ENCODE results near the gene NFYB. TPM values are rescaled to one million over a fixed set of nuclear protein-coding genes. Genes with fewer than 3 reads are reported as not detected.

Gene NFYB
- polyA plus RNA-seq, 1 of the 3 experiments (the other 2 are of a cell fraction), result 11.0 TPM

- Histone ChIP-seq H3K9me2 (no peaks in the 10 kb centered on the region), H3K9ac (peak overlapping the region; percentile 86), H3K4me2 (peak overlapping the region; percentile 81), H3K9me3 (no peaks in the 10 kb centered on the region), H3F3A (replicated peaks; ENCODE audit: insufficient read depth) (peaks cover 6% of the 10 kb centered on the region), H3K27ac (ENCODE audit: low read depth in 2 of 2, low read length in 1 of 2) (peak overlapping the region; percentile 73 to 93), H3K79me2 (ENCODE audit: insufficient read depth) (peaks cover 50% of the 10 kb centered on the region), H4K20me1 (ENCODE audit: insufficient read depth) (no peaks in the 10 kb centered on the region), H3K4me1 (ENCODE audit: control insufficient read depth in 1 of 2, insufficient read depth in 2 of 2, low read depth in 1 of 2, low read length in 1 of 2) (peaks cover 30 to 39% of the 10 kb centered on the region in 2 experiments), H3K27me3 (ENCODE audit: insufficient read depth) (no peaks in the 10 kb centered on the region), H2AFZ (ENCODE audit: low read depth) (peak overlapping the region; percentile 88), H3K36me3 (replicated peaks in 1 of 2; ENCODE audit: control insufficient read depth in 1 of 2, insufficient read depth in 2 of 2, low read length in 1 of 2) (peaks cover 6 to 19% of the 10 kb centered on the region in 2 experiments), H3K4me3 (ENCODE audit: low read depth in 2 of 2, low read length in 1 of 2) (peak overlapping the region; percentile 78 to 84)
- ChIA-PET POLR2A (interaction anchor here (0.6 to 2.1 kb wide), 7 partner anchors 9 to 296 kb away, joined by 3 to 22 read pairs (median 4); partner anchors contain the start of genes HSP90B1, NT5DC3 and TDG), CTCF (interaction anchor here (0.8 to 1.8 kb wide), 2 partner anchors 28 to 153 kb away, joined by 4 to 9 read pairs; no protein-coding TSS in a partner anchor)
- WGBS (ENCODE audit: low lambda C conversion rate), result 1% methylated on average over 16 of the region's 78 CpGs
- peak; percentile 70 for DNase-seq
- TF ChIP-seq SIN3A (IDR thresholded peaks at IDR 0.05; ENCODE audit: borderline replicate concordance, low read depth, low read length), result peak; percentile 32; the same call in 1 of the 2 replicates
- no peak for TF ChIP-seq REST (IDR thresholded peaks at IDR 0.05; ENCODE audit: low read depth, low read length)
- no peak for TF ChIP-seq YY1 (IDR thresholded peaks at IDR 0.05; ENCODE audit: low read depth)
- no peak for TF ChIP-seq POLR2AphosphoS5 (IDR thresholded peaks at IDR 0.05; ENCODE audit: low read depth, low read length)
- no peak for TF ChIP-seq ELF1 (IDR thresholded peaks at IDR 0.05)
- no peak for TF ChIP-seq GATA2 (CRISPR knock-in tag; IDR thresholded peaks at IDR 0.05)
- TF ChIP-seq SMC3 (IDR thresholded peaks at IDR 0.05; ENCODE audit: low read depth, low read length), result no peak
- TF ChIP-seq FOXM1 (IDR thresholded peaks at IDR 0.05; ENCODE audit: low read depth), result no peak
- TF ChIP-seq FOXJ3 (CRISPR knock-in tag; IDR thresholded peaks at IDR 0.05), result no peak
- TF ChIP-seq RXRA (IDR thresholded peaks at IDR 0.05; ENCODE audit: borderline replicate concordance, low read depth), result no peak
- TF ChIP-seq TAF1 (IDR thresholded peaks at IDR 0.05; ENCODE audit: borderline replicate concordance, low read depth, low read length), result 0 out of 2 replicates have a peak, but pooled peaks have one; percentile 51
- TF ChIP-seq MEF2A (IDR thresholded peaks at IDR 0.05; ENCODE audit: borderline replicate concordance, low read depth), result no peak
- no peak for TF ChIP-seq GABPA (IDR thresholded peaks at IDR 0.05; ENCODE audit: low read depth)
- no peak for TF ChIP-seq RFX5 (IDR thresholded peaks at IDR 0.05; ENCODE audit: low read length)
- TF ChIP-seq TCF12 (IDR thresholded peaks at IDR 0.05), result no peak
- no peak for TF ChIP-seq NFIC (IDR thresholded peaks at IDR 0.05; ENCODE audit: borderline replicate concordance)
- TF ChIP-seq TEAD4 (IDR thresholded peaks at IDR 0.05; ENCODE audit: borderline replicate concordance, insufficient read depth), result no peak
- TF ChIP-seq RAD21 (IDR thresholded peaks at IDR 0.05; ENCODE audit: low read length), result no peak
- no peak for TF ChIP-seq FOSL2 (IDR thresholded peaks at IDR 0.05; ENCODE audit: borderline replicate concordance, low read depth)
- no peak for TF ChIP-seq EZH2phosphoT487 (IDR thresholded peaks at IDR 0.05; ENCODE audit: borderline replicate concordance, low read depth)
- TF ChIP-seq RCOR1 (IDR thresholded peaks at IDR 0.05; ENCODE audit: low read length), result no peak
- no peak for TF ChIP-seq EP300 (IDR thresholded peaks at IDR 0.05; ENCODE audit: borderline replicate concordance in 1 of 2, low read depth in 1 of 2, low read length in 1 of 2)
- TF ChIP-seq, protein P1, sequence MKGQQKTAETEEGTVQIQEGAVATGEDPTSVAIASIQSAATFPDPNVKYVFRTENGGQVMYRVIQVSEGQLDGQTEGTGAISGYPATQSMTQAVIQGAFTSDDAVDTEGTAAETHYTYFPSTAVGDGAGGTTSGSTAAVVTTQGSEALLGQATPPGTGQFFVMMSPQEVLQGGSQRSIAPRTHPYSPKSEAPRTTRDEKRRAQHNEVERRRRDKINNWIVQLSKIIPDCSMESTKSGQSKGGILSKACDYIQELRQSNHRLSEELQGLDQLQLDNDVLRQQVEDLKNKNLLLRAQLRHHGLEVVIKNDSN (IDR thresholded peaks at IDR 0.05; ENCODE audit: borderline replicate concordance, low read depth), result no peak
- TF ChIP-seq, protein P2, sequence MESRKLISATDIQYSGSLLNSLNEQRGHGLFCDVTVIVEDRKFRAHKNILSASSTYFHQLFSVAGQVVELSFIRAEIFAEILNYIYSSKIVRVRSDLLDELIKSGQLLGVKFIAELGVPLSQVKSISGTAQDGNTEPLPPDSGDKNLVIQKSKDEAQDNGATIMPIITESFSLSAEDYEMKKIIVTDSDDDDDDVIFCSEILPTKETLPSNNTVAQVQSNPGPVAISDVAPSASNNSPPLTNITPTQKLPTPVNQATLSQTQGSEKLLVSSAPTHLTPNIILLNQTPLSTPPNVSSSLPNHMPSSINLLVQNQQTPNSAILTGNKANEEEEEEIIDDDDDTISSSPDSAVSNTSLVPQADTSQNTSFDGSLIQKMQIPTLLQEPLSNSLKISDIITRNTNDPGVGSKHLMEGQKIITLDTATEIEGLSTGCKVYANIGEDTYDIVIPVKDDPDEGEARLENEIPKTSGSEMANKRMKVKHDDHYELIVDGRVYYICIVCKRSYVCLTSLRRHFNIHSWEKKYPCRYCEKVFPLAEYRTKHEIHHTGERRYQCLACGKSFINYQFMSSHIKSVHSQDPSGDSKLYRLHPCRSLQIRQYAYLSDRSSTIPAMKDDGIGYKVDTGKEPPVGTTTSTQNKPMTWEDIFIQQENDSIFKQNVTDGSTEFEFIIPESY (IDR thresholded peaks at IDR 0.05; ENCODE audit: borderline replicate concordance, low read depth), result no peak
- no peak for TF ChIP-seq IRF3 (IDR thresholded peaks at IDR 0.05; ENCODE audit: low read depth, low read length)
- TF ChIP-seq, protein P3, sequence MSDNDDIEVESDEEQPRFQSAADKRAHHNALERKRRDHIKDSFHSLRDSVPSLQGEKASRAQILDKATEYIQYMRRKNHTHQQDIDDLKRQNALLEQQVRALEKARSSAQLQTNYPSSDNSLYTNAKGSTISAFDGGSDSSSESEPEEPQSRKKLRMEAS (IDR thresholded peaks at IDR 0.05; ENCODE audit: low read depth), result 0 out of 2 replicates have a peak, but pooled peaks have one; percentile 18
Measured at GRCh38 chr12:104137001-104137901, 759 bp downstream of the NFYB start.

Data from SK-N-SH (cell line).